Ishikawa (cell line): ENCODE results near the gene SLC22A17.

Experiments
- CEBPB ChIP-seq: IDR thresholded peaks from 2 replicates; pipeline ENCODE4 v1.6.1; 2012
- CREB1 ChIP-seq: IDR thresholded peaks from 2 replicates; pipeline ENCODE4 v1.6.1; 2012; ENCODE audit warnings: low read depth
- EGR1 ChIP-seq: IDR thresholded peaks from 2 replicates; pipeline ENCODE4 v1.6.1; 2012
- EP300 ChIP-seq: IDR thresholded peaks from 2 replicates; pipeline ENCODE4 v1.6.1; 2012; ENCODE audit warnings: borderline replicate concordance
- FOXM1 ChIP-seq: IDR thresholded peaks from 2 replicates; pipeline ENCODE4 v1.6.1; 2012; ENCODE audit warnings: low read depth, borderline replicate concordance
- NFIC ChIP-seq: IDR thresholded peaks from 2 replicates; pipeline ENCODE4 v1.6.1; 2012
- RAD21 ChIP-seq: IDR thresholded peaks from 2 replicates; pipeline ENCODE4 v1.6.1; 2012; ENCODE audit warnings: low read depth
- REST ChIP-seq: IDR thresholded peaks from 2 replicates; pipeline ENCODE4 v1.6.1; 2012; ENCODE audit warnings: low read depth, mild to moderate bottlenecking
- TAF1 ChIP-seq: IDR thresholded peaks from 2 replicates; pipeline ENCODE4 v1.6.1; 2012; ENCODE audit warnings: low read depth, mild to moderate bottlenecking
- TCF12 ChIP-seq: IDR thresholded peaks from 2 replicates; pipeline ENCODE4 v1.6.1; 2012; ENCODE audit warnings: low read depth
- TEAD4 ChIP-seq: IDR thresholded peaks from 2 replicates; pipeline ENCODE4 v1.6.1; 2012
- YY1 ChIP-seq: IDR thresholded peaks from 2 replicates; pipeline ENCODE4 v1.6.1; 2012; ENCODE audit warnings: low read depth
- ZBTB7A ChIP-seq: IDR thresholded peaks from 2 replicates; pipeline ENCODE4 v1.6.1; 2012; ENCODE audit warnings: low read depth
- TF ChIP-seq, protein P1 (sequence below): IDR thresholded peaks from 2 replicates; pipeline ENCODE4 v1.6.1; 2012
- TF ChIP-seq, protein P2 (sequence below): IDR thresholded peaks from 2 replicates; pipeline ENCODE4 v1.6.1; 2012

SLC22A17 gene

GRCh38 chr14:23352506-23353432 lies at the start of gene SLC22A17:
SLC22A17 (minus strand) TSS chr14:23352887.
- no peak for TF ChIP-seq CEBPB
- TF ChIP-seq CREB1 = no peak
- no peak for TF ChIP-seq FOXM1
- TF ChIP-seq EGR1 = no peak
- TF ChIP-seq TCF12 = no peak

GRCh38 chr14:23401291-23401690 lies 48.6 kb upstream of the SLC22A17 start:
- TF ChIP-seq TAF1 = no peak
- TF ChIP-seq FOXM1 = no peak
- no peak for TF ChIP-seq TEAD4

DNA sequence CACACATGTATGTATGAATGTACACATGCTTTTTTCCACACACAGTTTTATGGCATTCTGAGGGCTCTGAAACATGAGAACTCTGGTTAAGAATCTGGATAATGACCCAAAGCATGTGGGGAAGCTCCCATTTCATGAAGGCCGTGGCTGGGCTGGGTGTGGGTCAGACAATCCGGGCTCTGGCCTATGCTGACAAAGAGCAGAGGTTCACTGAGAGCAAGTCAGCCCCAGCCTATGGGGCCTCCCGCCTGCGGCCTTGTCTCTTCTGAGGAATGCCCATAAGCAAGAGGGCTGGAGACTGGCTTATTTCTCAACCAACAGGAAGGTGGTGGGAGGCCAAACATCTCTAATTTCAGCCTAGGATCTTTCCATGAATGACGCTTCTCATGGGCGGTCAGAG lies 46.9 kb upstream of the SLC22A17 start:
- TF ChIP-seq EP300 (no peak), REST (no peak), ZBTB7A (no peak), CEBPB (no peak), TEAD4 (no peak), CREB1 (no peak), FOXM1 (no peak), TCF12 (no peak), YY1 (no peak), NFIC (no peak), TAF1 (no peak), EGR1 (no peak), RAD21 (no peak)
- TF ChIP-seq, protein P1, sequence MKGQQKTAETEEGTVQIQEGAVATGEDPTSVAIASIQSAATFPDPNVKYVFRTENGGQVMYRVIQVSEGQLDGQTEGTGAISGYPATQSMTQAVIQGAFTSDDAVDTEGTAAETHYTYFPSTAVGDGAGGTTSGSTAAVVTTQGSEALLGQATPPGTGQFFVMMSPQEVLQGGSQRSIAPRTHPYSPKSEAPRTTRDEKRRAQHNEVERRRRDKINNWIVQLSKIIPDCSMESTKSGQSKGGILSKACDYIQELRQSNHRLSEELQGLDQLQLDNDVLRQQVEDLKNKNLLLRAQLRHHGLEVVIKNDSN = no peak
- TF ChIP-seq, protein P2, sequence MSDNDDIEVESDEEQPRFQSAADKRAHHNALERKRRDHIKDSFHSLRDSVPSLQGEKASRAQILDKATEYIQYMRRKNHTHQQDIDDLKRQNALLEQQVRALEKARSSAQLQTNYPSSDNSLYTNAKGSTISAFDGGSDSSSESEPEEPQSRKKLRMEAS = no peak

DNA sequence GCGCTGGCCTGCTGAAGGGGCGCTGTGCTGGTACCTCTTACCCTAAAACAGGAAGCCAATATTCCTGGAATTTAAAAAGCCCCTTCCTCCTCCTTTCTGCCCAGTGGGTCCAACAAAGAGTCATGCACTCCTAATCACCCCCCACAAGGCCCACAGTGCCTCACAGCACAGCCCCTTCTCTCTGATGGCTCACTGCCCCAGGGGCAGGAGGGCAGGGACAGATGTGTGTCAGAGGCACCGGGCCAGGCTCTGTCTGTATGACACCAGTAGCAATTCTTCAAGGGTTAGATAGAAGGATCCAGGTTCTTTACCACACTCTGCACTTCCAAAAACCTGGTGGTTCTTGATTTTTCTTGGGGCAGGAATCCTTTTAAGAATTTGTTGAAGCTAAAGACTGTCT lies 46.4 kb upstream of the SLC22A17 start:
- TF ChIP-seq YY1 (no peak), NFIC (no peak), TEAD4 (no peak), FOXM1 (no peak), CEBPB (no peak), EGR1 (no peak), ZBTB7A (no peak), EP300 (no peak), REST (no peak), RAD21 (no peak), CREB1 (no peak), TAF1 (no peak)
- TF ChIP-seq, protein P2 = no peak

- TF ChIP-seq, protein P2 = no peak
- TF ChIP-seq EGR1 (no peak), TAF1 (no peak), CEBPB (no peak), ZBTB7A (no peak), REST (no peak), EP300 (no peak), TCF12 (no peak), TEAD4 (no peak)
Measured at GRCh38 chr14:23398348-23398747, 45.7 kb upstream of the SLC22A17 start.
